Measurements from ENCODE around the gene MGST2. TPM values are rescaled to one million over a fixed set of nuclear protein-coding genes. Genes with fewer than 3 reads are reported as not detected.

MGST2 gene
- total and polyA plus RNA-seq, 7 experiments from 2014 or later, result 1.4 to 37.3 (median 2.5) TPM

- ATAC-seq (peak; percentile 87), DNase-seq (no peak)
- Mint-ChIP-seq H3K9me3 (peaks cover 0 to 4% (median 0%) of the 10 kb centered on the region in 11 donors), H3K4me3 (no peak overlapping the region), H3K27me3 (no peaks in the 10 kb centered on the region), H3K4me1 (peaks cover 0 to 22% (median 0%) of the 10 kb centered on the region in 7 donors), H3K27ac (peak overlapping the region in 2 of 9 donors; percentile 1 to 46), H3K36me3 (peaks cover 0 to 29% (median 7%) of the 10 kb centered on the region in 5 donors)
- POLR2A ChIA-PET, result no interaction called here
- H3K9me3 ChIP-seq (ENCODE audit: control insufficient read depth in 2 of 3, low read length in 3 of 3), result no peaks in the 10 kb centered on the region
- H3K27me3 ChIP-seq (ENCODE audit: control insufficient read depth in 2 of 2, insufficient read depth in 2 of 2, low read length in 2 of 2), result no peaks in the 10 kb centered on the region
- no peak overlapping the region for H3K4me3 ChIP-seq (ENCODE audit: low read length)
- no peak overlapping the region for H3K27ac ChIP-seq (ENCODE audit: low read depth, low read length)
- H3K36me3 ChIP-seq (ENCODE audit: control insufficient read depth in 2 of 3, insufficient read depth in 3 of 3, low read length in 3 of 3), result no peaks in the 10 kb centered on the region
- intact Hi-C loops (cut with micrococcal nuclease), result no loop called here
- no peaks in the 10 kb centered on the region for H3K4me1 ChIP-seq (ENCODE audit: control insufficient read depth in 2 of 2, insufficient read depth in 2 of 2, low read length in 2 of 2)
- CTCF ChIA-PET, result interaction anchor here (1.1 kb wide), 1 partner anchor 18 kb away, joined by 3 read pairs; no protein-coding TSS in a partner anchor
Measured at GRCh38 chr4:139674875-139675550, 9.4 kb downstream of the MGST2 start.

DNA sequence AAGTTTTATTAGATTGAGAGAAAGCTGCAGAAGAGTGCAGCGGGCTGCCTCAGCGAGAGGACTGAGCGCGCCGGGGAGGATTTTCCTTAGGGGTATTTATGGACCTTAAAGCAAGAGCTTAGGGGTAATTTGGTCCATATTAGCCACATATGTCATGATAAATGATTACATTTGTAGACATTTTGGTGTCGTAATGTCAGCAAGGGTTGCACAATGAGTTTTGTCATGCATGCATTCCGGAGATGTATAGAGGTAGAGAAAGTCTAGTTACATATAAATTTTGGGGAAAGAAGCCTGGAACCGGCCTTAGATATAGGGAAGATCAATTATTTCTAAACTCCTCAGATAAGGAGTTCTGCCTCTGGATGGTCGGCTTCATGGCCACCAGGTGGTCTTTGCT, 10.0 kb downstream of the MGST2 start:
- Mint-ChIP-seq H3K27ac (no peak overlapping the region), H3K36me3 (peaks cover 0 to 31% (median 8%) of the 10 kb centered on the region in 5 donors), H3K4me3 (no peak overlapping the region), H3K9me3 (peaks cover 0 to 4% (median 0%) of the 10 kb centered on the region in 11 donors), H3K27me3 (no peaks in the 10 kb centered on the region), H3K4me1 (peaks cover 0 to 26% (median 0%) of the 10 kb centered on the region in 7 donors)
- Histone ChIP-seq H3K4me3 (ENCODE audit: low read length) (no peak overlapping the region), H3K27me3 (ENCODE audit: control insufficient read depth in 2 of 2, insufficient read depth in 2 of 2, low read length in 2 of 2) (no peaks in the 10 kb centered on the region), H3K27ac (ENCODE audit: low read depth, low read length) (no peak overlapping the region), H3K36me3 (ENCODE audit: control insufficient read depth in 2 of 3, insufficient read depth in 3 of 3, low read length in 3 of 3) (no peaks in the 10 kb centered on the region), H3K9me3 (ENCODE audit: control insufficient read depth in 2 of 3, low read length in 3 of 3) (no peaks in the 10 kb centered on the region), H3K4me1 (ENCODE audit: control insufficient read depth in 2 of 2, insufficient read depth in 2 of 2, low read length in 2 of 2) (no peaks in the 10 kb centered on the region)
- no peak for ATAC-seq
- ChIA-PET CTCF (no interaction called here), POLR2A (no interaction called here)
- DNase-seq, result no peak
- intact Hi-C loops (cut with micrococcal nuclease), result no loop called here

DNA sequence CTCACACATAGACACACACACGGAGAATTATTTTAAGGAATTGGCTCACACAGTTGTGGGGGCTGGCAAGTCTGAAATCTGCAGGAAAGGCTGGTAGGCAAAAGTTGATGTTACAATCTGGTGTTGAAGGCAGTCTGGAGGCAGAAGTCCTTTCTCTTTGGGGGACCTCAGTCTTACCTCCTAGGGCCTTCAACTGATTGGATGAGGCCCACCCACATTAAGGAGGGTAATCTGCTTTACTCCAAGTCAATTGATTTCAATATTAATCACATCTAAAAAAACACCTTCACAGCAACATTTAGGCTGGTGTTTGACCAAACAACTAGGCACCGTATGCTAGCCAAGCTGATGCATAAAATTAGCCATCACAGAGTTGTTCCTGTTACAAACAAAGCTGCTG, 10.7 kb downstream of the MGST2 start:
- CTCF ChIA-PET, result no interaction called here
- Mint-ChIP-seq H3K27ac (peak overlapping the region in 1 of 9 donors; percentile 5), H3K36me3 (peaks cover 0 to 32% (median 8%) of the 10 kb centered on the region in 5 donors), H3K9me3 (peaks cover 0 to 4% (median 0%) of the 10 kb centered on the region in 11 donors), H3K4me3 (no peak overlapping the region), H3K4me1 (peaks cover 0 to 24% (median 0%) of the 10 kb centered on the region in 7 donors), H3K27me3 (no peaks in the 10 kb centered on the region)
- DNase-seq (no peak), ATAC-seq (no peak)
- Histone ChIP-seq H3K27ac (ENCODE audit: low read depth, low read length) (no peak overlapping the region), H3K4me1 (ENCODE audit: control insufficient read depth in 2 of 2, insufficient read depth in 2 of 2, low read length in 2 of 2) (no peaks in the 10 kb centered on the region), H3K9me3 (ENCODE audit: control insufficient read depth in 2 of 3, low read length in 3 of 3) (no peaks in the 10 kb centered on the region), H3K4me3 (ENCODE audit: low read length) (no peak overlapping the region), H3K36me3 (ENCODE audit: control insufficient read depth in 2 of 3, insufficient read depth in 3 of 3, low read length in 3 of 3) (no peaks in the 10 kb centered on the region), H3K27me3 (ENCODE audit: control insufficient read depth in 2 of 2, insufficient read depth in 2 of 2, low read length in 2 of 2) (no peaks in the 10 kb centered on the region)
- POLR2A ChIA-PET, result no interaction called here
- intact Hi-C loops (cut with micrococcal nuclease), result no loop called here

DNA sequence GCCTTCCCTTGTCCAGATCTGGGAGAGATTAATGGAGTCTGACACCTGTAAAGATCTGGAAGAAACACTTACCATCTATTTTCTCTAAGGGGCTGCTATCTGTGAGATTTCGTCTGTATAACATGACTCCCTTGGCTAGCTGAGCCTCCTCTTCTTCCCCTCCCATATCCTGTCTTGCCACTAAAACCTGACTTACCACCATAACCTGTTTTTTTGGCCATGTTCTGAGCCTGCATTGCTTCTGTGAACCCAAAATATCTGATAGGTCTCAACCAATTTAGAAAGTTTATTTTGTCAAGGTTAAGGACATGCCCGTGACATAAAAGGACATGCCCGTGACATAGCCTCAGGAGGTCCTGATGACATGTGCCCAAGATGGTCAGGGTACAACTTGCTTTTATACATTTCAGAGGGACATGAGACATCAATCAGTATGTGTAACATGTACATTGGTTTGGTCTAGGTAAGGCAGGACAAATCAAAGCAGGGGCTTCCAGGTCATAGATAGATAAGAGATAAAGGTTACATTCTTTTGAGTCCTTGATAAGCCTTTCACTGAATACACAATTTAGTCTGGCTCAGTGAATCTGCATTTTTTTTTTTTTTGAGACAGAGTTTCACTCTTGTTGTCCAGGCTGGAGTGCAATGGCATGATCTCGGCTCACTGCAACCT, 11.4 kb downstream of the MGST2 start:
- Mint-ChIP-seq H3K27ac (no peak overlapping the region), H3K9me3 (peaks cover 0 to 4% (median 0%) of the 10 kb centered on the region in 11 donors), H3K4me3 (no peak overlapping the region), H3K27me3 (no peaks in the 10 kb centered on the region), H3K4me1 (peaks cover 0 to 25% (median 0%) of the 10 kb centered on the region in 7 donors), H3K36me3 (peaks cover 0 to 33% (median 8%) of the 10 kb centered on the region in 5 donors)
- ATAC-seq, result no peak
- Histone ChIP-seq H3K27me3 (ENCODE audit: control insufficient read depth in 2 of 2, insufficient read depth in 2 of 2, low read length in 2 of 2) (no peaks in the 10 kb centered on the region), H3K27ac (ENCODE audit: low read depth, low read length) (no peak overlapping the region), H3K4me1 (ENCODE audit: control insufficient read depth in 2 of 2, insufficient read depth in 2 of 2, low read length in 2 of 2) (no peaks in the 10 kb centered on the region), H3K9me3 (ENCODE audit: control insufficient read depth in 2 of 3, low read length in 3 of 3) (no peaks in the 10 kb centered on the region), H3K4me3 (ENCODE audit: low read length) (no peak overlapping the region), H3K36me3 (ENCODE audit: control insufficient read depth in 2 of 3, insufficient read depth in 3 of 3, low read length in 3 of 3) (no peaks in the 10 kb centered on the region)
- intact Hi-C loops (cut with micrococcal nuclease), result no loop called here
- no peak for DNase-seq
- POLR2A ChIA-PET, result no interaction called here
- CTCF ChIA-PET, result no interaction called here

- POLR2A ChIA-PET, result no interaction called here
- Histone ChIP-seq H3K9me3 (ENCODE audit: control insufficient read depth in 2 of 3, low read length in 3 of 3) (no peaks in the 10 kb centered on the region), H3K4me1 (ENCODE audit: control insufficient read depth in 2 of 2, insufficient read depth in 2 of 2, low read length in 2 of 2) (no peaks in the 10 kb centered on the region), H3K36me3 (ENCODE audit: control insufficient read depth in 2 of 3, insufficient read depth in 3 of 3, low read length in 3 of 3) (no peaks in the 10 kb centered on the region), H3K27me3 (ENCODE audit: control insufficient read depth in 2 of 2, insufficient read depth in 2 of 2, low read length in 2 of 2) (no peaks in the 10 kb centered on the region), H3K4me3 (ENCODE audit: low read length) (no peak overlapping the region), H3K27ac (ENCODE audit: low read depth, low read length) (no peak overlapping the region)
- H3K4me1 Mint-ChIP-seq, result peaks cover 0 to 36% (median 5%) of the 10 kb centered on the region in 7 donors
- H3K4me3 Mint-ChIP-seq, result peak overlapping the region in 1 of 10 donors; percentile 21
- intact Hi-C loops (cut with micrococcal nuclease), result no loop called here
- H3K27me3 Mint-ChIP-seq, result peaks cover 0 to 6% (median 0%) of the 10 kb centered on the region in 5 donors
- peak overlapping the region in 2 of 9 donors; percentile 11 to 37 for H3K27ac Mint-ChIP-seq
- DNase-seq, result no peak
- peaks cover 6 to 62% (median 15%) of the 10 kb centered on the region in 5 donors for H3K36me3 Mint-ChIP-seq
- CTCF ChIA-PET, result no interaction called here
- ATAC-seq, result no peak
- H3K9me3 Mint-ChIP-seq, result peaks cover 0 to 17% (median 5%) of the 10 kb centered on the region in 11 donors
Measured at GRCh38 chr4:139682309-139682708, 16.7 kb downstream of the MGST2 start.

DNA sequence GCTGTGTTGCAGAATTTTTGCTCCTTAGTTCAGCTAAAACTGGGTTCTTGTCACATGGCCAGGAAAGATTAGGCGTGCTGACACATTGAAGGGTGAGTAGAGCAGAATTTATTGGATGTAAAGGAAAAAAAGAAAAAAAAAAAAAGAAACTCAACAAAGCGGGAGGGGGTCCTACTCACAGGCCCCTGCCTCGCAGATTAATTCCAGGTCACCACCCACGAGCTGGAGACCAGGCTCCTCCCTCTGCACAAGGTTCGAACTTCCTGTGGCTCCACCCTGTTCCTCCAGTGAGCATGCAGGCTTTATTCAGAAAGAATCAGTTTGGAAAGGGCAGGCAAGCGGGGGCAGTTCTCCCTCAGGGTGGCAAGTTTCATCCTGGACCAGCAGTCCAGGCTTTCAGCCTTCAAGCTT, 17.1 kb downstream of the MGST2 start:
- no peaks in the 10 kb centered on the region for H3K36me3 ChIP-seq (ENCODE audit: control insufficient read depth in 2 of 3, insufficient read depth in 3 of 3, low read length in 3 of 3)
- ChIA-PET POLR2A (no interaction called here), CTCF (no interaction called here)
- Mint-ChIP-seq H3K27ac (no peak overlapping the region), H3K4me3 (peak overlapping the region in 1 of 10 donors; percentile 21), H3K36me3 (peaks cover 6 to 66% (median 15%) of the 10 kb centered on the region in 5 donors), H3K27me3 (peaks cover 0 to 6% (median 0%) of the 10 kb centered on the region in 5 donors), H3K4me1 (peaks cover 0 to 36% (median 5%) of the 10 kb centered on the region in 7 donors), H3K9me3 (peaks cover 0 to 17% (median 5%) of the 10 kb centered on the region in 11 donors)
- H3K4me1 ChIP-seq (ENCODE audit: control insufficient read depth in 2 of 2, insufficient read depth in 2 of 2, low read length in 2 of 2), result no peaks in the 10 kb centered on the region
- ATAC-seq (no peak), DNase-seq (no peak)
- H3K27ac ChIP-seq (ENCODE audit: low read depth, low read length), result no peak overlapping the region
- H3K4me3 ChIP-seq (ENCODE audit: low read length), result no peak overlapping the region
- intact Hi-C loops (cut with micrococcal nuclease), result no loop called here
- no peaks in the 10 kb centered on the region for H3K9me3 ChIP-seq (ENCODE audit: control insufficient read depth in 2 of 3, low read length in 3 of 3)
- H3K27me3 ChIP-seq (ENCODE audit: control insufficient read depth in 2 of 2, insufficient read depth in 2 of 2, low read length in 2 of 2), result no peaks in the 10 kb centered on the region
